ENCODE measurements around the gene KATNB1. TPM values are rescaled to one million over a fixed set of nuclear protein-coding genes. Genes with fewer than 3 reads are reported as not detected.

KATNB1 gene
- total RNA-seq, 1 experiment from 2014 or later, result 30.6 TPM

DNA sequence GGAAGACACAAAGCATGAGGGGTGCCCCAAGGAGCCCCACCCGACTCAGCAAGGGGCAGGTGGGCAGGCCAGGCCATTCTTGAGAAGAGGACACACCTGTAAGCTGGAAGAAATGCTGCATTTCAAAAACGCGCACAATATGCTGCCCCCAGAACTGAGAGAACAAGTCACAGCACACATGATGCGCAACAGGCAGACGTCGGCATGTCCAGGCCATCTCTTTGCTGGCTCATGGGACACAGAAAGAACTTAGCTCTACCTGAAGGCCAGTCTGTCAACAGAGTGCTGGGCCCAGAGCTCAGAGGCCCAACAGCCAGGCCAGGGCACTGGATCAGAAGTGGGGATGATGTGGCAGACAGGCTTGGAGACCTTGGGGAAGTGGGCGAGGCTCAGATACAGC lies 48.8 kb downstream of the KATNB1 start:
- no TSS peak for BruUV-seq (replicated peaks)
- peaks cover 22% of the 10 kb centered on the region for H3K36me3 Mint-ChIP-seq (ENCODE audit: insufficient read depth, unreplicated experiment)
- POLR2A ChIA-PET, result no interaction called here
- no peak overlapping the region for H3K4me3 Mint-ChIP-seq (ENCODE audit: unreplicated experiment)
- H3K9me3 Mint-ChIP-seq (ENCODE audit: unreplicated experiment), result no peaks in the 10 kb centered on the region
- intact Hi-C loops (cut with micrococcal nuclease), result no loop called here
- DNase-seq (ENCODE audit: unreplicated experiment), result no peak
- peaks cover 12% of the 10 kb centered on the region for H3K4me1 Mint-ChIP-seq (ENCODE audit: insufficient read depth, unreplicated experiment)
- TF ChIP-seq, protein P1, sequence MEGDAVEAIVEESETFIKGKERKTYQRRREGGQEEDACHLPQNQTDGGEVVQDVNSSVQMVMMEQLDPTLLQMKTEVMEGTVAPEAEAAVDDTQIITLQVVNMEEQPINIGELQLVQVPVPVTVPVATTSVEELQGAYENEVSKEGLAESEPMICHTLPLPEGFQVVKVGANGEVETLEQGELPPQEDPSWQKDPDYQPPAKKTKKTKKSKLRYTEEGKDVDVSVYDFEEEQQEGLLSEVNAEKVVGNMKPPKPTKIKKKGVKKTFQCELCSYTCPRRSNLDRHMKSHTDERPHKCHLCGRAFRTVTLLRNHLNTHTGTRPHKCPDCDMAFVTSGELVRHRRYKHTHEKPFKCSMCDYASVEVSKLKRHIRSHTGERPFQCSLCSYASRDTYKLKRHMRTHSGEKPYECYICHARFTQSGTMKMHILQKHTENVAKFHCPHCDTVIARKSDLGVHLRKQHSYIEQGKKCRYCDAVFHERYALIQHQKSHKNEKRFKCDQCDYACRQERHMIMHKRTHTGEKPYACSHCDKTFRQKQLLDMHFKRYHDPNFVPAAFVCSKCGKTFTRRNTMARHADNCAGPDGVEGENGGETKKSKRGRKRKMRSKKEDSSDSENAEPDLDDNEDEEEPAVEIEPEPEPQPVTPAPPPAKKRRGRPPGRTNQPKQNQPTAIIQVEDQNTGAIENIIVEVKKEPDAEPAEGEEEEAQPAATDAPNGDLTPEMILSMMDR (IDR thresholded peaks at IDR 0.05; ENCODE audit: unreplicated experiment), result no peak
- no peaks in the 10 kb centered on the region for H3K27me3 Mint-ChIP-seq (ENCODE audit: insufficient read depth, unreplicated experiment)
- no peak overlapping the region for H3K27ac Mint-ChIP-seq (ENCODE audit: low read depth, unreplicated experiment)
- CTCF ChIA-PET, result interaction anchor here (1.6 kb wide), 1 partner anchor 220 kb away, joined by 5 read pairs; no protein-coding TSS in a partner anchor

DNA sequence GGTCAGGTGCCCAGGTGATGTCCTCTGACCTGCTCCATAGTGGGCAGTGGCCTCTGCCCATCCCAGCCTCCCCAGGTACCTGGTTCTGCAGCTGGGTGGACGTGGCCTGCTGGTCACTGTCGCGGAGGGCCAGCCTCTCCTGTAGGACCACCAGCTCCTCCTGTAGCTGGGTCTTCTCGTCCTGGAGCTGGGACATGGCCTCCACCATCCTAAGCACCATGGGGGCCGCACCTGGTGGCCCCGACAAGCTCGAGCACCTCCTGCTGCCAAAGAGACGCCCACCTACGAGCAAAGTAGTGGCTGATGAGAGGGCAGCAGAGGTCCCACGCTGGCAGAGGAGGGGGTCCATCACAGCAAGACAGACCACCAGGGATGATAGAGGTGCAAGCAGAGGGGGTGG lies 49.8 kb downstream of the KATNB1 start:
- no TSS peak for BruUV-seq (replicated peaks)
- POLR2A ChIA-PET, result no interaction called here
- CTCF ChIA-PET, result interaction anchor here (0.6 to 1.6 kb wide), 2 partner anchors 78 to 219 kb away, joined by 3 to 5 read pairs; no protein-coding TSS in a partner anchor
- TF ChIP-seq, protein P1 (IDR thresholded peaks at IDR 0.05; ENCODE audit: unreplicated experiment), result no peak
- peaks cover 32% of the 10 kb centered on the region for H3K36me3 Mint-ChIP-seq (ENCODE audit: insufficient read depth, unreplicated experiment)
- DNase-seq (ENCODE audit: unreplicated experiment), result no peak
- H3K4me1 Mint-ChIP-seq (ENCODE audit: insufficient read depth, unreplicated experiment), result peaks cover 10% of the 10 kb centered on the region
- no peaks in the 10 kb centered on the region for H3K27me3 Mint-ChIP-seq (ENCODE audit: insufficient read depth, unreplicated experiment)
- no peak overlapping the region for H3K4me3 Mint-ChIP-seq (ENCODE audit: unreplicated experiment)
- H3K9me3 Mint-ChIP-seq (ENCODE audit: unreplicated experiment), result no peaks in the 10 kb centered on the region
- intact Hi-C loops (cut with micrococcal nuclease), result no loop called here
- H3K27ac Mint-ChIP-seq (ENCODE audit: low read depth, unreplicated experiment), result no peak overlapping the region

DNA sequence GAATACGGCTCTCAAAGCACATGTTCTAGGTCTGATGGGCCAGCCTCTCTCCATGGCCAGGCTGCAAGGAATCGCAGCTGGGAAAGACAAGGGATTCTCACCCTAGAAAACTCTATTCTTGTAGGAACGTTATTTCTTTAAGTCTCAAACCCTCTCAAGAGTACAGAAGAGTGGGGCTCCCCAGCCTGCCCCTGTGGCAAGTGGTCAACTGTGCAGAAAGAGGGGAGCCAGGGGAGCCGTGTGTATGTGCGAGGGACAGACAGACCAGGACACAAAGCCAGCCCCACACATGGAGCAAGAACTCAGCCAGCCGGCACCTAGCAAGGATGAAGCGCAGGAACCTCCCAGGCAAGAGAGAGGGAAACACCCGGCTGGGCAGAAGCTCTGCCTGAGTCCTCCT lies 50.4 kb downstream of the KATNB1 start:
- intact Hi-C loops (cut with micrococcal nuclease), result no loop called here
- no peaks in the 10 kb centered on the region for H3K9me3 Mint-ChIP-seq (ENCODE audit: unreplicated experiment)
- TF ChIP-seq, protein P1 (IDR thresholded peaks at IDR 0.05; ENCODE audit: unreplicated experiment), result no peak
- H3K27me3 Mint-ChIP-seq (ENCODE audit: insufficient read depth, unreplicated experiment), result no peaks in the 10 kb centered on the region
- ChIA-PET CTCF (interaction anchor here (1.2 kb wide), 1 partner anchor 210 kb away, joined by 4 read pairs; no protein-coding TSS in a partner anchor), POLR2A (no interaction called here)
- BruUV-seq (replicated peaks), result no TSS peak
- peaks cover 10% of the 10 kb centered on the region for H3K4me1 Mint-ChIP-seq (ENCODE audit: insufficient read depth, unreplicated experiment)
- no peak overlapping the region for H3K27ac Mint-ChIP-seq (ENCODE audit: low read depth, unreplicated experiment)
- H3K4me3 Mint-ChIP-seq (ENCODE audit: unreplicated experiment), result no peak overlapping the region
- peaks cover 36% of the 10 kb centered on the region for H3K36me3 Mint-ChIP-seq (ENCODE audit: insufficient read depth, unreplicated experiment)
- no peak for DNase-seq (ENCODE audit: unreplicated experiment)

DNA sequence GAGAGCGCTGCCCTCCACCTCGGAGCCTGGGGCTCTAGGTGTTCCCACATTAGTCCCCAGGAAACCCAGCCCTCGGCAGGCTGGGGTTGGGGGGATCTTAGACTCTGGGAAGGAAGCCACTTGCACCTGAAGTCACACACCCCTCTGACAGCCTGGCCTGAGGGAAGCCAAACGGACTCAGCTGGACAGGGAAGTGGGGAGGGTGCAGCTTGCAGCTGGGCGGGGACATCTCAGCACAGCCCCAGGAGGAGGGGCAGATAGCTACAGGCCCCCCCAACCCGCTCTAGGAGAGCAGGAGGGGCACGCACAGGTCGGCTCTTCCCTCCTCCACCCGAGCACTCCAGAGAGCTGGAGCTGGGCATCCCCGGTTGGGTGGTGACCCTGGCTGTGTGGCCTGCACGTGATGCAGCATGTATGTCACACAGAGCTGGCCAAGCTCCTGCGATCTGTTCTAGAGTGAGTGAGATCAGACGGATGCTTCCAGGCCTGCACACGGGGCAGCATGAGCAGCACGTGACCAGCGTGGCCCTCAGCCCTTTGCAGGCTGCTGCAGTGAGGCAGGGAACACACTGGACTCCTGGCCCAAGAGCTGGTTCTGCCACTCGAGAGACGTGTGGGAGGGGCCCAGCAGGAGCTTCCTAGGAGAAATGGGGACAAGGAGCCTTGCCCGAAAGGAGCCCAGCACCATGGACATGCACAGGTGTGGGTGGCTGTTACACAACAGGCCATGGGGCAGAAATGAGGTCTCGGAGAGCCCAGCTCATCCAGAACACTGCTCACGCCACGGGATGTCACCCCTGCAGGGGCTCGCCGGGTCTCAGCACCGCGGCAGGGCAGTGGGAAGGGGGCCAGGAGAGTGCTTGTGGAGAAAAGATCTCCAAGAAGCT lies 51.3 kb downstream of the KATNB1 start:
- ChIA-PET CTCF (interaction anchor here (0.7 to 1.2 kb wide), 4 partner anchors 20 to 211 kb away, joined by 3 to 4 read pairs (median 4); no protein-coding TSS in a partner anchor), POLR2A (no interaction called here)
- no peak for DNase-seq (ENCODE audit: unreplicated experiment)
- no TSS peak for BruUV-seq (replicated peaks)
- intact Hi-C loops (cut with micrococcal nuclease), result no loop called here
- Mint-ChIP-seq H3K4me3 (ENCODE audit: unreplicated experiment) (no peak overlapping the region), H3K9me3 (ENCODE audit: unreplicated experiment) (no peaks in the 10 kb centered on the region), H3K36me3 (ENCODE audit: insufficient read depth, unreplicated experiment) (peaks cover 33% of the 10 kb centered on the region), H3K27ac (ENCODE audit: low read depth, unreplicated experiment) (no peak overlapping the region), H3K4me1 (ENCODE audit: insufficient read depth, unreplicated experiment) (peaks cover 10% of the 10 kb centered on the region), H3K27me3 (ENCODE audit: insufficient read depth, unreplicated experiment) (no peaks in the 10 kb centered on the region)
- TF ChIP-seq, protein P1 (IDR thresholded peaks at IDR 0.05; ENCODE audit: unreplicated experiment), result no peak

Data from MCF 10A (cell line).